ENCODE data around the gene DLK2.

The DLK2 gene

DNA sequence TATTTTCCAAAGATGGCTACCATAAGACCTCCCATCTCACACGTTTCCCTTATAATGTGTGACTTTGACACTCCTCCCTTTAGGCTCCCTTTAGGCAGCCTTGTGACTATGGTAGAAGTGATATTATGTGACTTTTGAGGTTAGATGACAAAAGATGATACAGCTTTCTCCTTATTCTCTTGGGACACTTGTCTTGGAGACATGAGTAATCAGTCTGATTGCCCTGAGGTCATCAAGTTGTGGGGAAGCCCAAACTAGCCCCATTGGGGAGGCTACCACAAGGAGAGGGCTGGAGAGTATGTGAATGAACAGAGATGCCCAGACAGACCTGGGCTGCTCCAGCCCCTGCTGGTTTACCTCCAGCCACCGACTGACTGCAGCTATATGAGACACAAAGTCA lies 10.6 kb upstream of the DLK2 start:
- TF ChIP-seq, protein P1, sequence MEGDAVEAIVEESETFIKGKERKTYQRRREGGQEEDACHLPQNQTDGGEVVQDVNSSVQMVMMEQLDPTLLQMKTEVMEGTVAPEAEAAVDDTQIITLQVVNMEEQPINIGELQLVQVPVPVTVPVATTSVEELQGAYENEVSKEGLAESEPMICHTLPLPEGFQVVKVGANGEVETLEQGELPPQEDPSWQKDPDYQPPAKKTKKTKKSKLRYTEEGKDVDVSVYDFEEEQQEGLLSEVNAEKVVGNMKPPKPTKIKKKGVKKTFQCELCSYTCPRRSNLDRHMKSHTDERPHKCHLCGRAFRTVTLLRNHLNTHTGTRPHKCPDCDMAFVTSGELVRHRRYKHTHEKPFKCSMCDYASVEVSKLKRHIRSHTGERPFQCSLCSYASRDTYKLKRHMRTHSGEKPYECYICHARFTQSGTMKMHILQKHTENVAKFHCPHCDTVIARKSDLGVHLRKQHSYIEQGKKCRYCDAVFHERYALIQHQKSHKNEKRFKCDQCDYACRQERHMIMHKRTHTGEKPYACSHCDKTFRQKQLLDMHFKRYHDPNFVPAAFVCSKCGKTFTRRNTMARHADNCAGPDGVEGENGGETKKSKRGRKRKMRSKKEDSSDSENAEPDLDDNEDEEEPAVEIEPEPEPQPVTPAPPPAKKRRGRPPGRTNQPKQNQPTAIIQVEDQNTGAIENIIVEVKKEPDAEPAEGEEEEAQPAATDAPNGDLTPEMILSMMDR (IDR thresholded peaks at IDR 0.05; ENCODE audit: low read depth, low read length), result no peak

DNA sequence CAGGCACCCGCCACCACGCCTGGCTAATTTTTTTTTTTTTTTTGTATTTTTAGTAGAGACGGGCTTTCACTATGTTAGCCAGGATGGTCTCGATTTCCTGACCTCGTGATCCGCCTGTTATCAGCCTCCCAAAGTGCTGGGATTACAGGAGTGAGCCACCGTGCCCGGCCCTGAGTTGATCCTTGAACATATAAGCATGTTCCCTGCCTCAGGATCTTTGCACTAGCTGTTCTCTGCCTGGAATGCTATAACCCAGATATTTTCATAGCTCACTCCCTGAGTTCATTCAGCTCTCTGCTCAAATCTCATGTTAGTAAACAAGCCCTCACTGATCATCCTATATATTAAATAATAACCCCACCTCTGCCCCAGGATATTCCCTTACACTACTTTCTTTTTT lies 9.0 kb upstream of the DLK2 start:
- H3K9me3 ChIP-seq (ENCODE audit: insufficient read depth, low read length), result no peaks in the 10 kb centered on the region
- no peak overlapping the region for H3K4me2 ChIP-seq (ENCODE audit: low read length)
- no peaks in the 10 kb centered on the region for H4K20me1 ChIP-seq (ENCODE audit: insufficient read depth, low read length)
- H3K27me3 ChIP-seq (ENCODE audit: low read depth, low read length), result peaks cover 12% of the 10 kb centered on the region
- no peaks in the 10 kb centered on the region for H3K79me2 ChIP-seq (ENCODE audit: low read length)
- H2AFZ ChIP-seq (ENCODE audit: low read depth, low read length), result no peak overlapping the region
- H3K4me1 ChIP-seq (ENCODE audit: low read length), result no peaks in the 10 kb centered on the region
- no peak overlapping the region for H3K4me3 ChIP-seq (ENCODE audit: low read length)
- TF ChIP-seq, protein P1 (IDR thresholded peaks at IDR 0.05; ENCODE audit: low read depth, low read length), result no peak
- TF ChIP-seq EZH2phosphoT487 (IDR thresholded peaks at IDR 0.05; ENCODE audit: low read depth), result no peak
- H3K27ac ChIP-seq (ENCODE audit: low read length), result no peak overlapping the region
- H3K9ac ChIP-seq (ENCODE audit: low read length), result no peak overlapping the region
- H3K36me3 ChIP-seq (replicated peaks; ENCODE audit: low read depth, low read length), result no peaks in the 10 kb centered on the region

More for the DNA sequence above, 10.6 kb upstream of the DLK2 start:
- H4K20me1 ChIP-seq (ENCODE audit: insufficient read depth, low read length), result no peaks in the 10 kb centered on the region
- no peak overlapping the region for H3K4me2 ChIP-seq (ENCODE audit: low read length)
- no peak overlapping the region for H3K27ac ChIP-seq (ENCODE audit: low read length)
- H3K9ac ChIP-seq (ENCODE audit: low read length), result no peak overlapping the region
- H3K27me3 ChIP-seq (ENCODE audit: low read depth, low read length), result peaks cover 12% of the 10 kb centered on the region
- H3K9me3 ChIP-seq (ENCODE audit: insufficient read depth, low read length), result no peaks in the 10 kb centered on the region
- no peak overlapping the region for H2AFZ ChIP-seq (ENCODE audit: low read depth, low read length)
- H3K4me1 ChIP-seq (ENCODE audit: low read length), result no peaks in the 10 kb centered on the region
- no peaks in the 10 kb centered on the region for H3K79me2 ChIP-seq (ENCODE audit: low read length)
- H3K36me3 ChIP-seq (replicated peaks; ENCODE audit: low read depth, low read length), result no peaks in the 10 kb centered on the region
- no peak overlapping the region for H3K4me3 ChIP-seq (ENCODE audit: low read length)

DNA sequence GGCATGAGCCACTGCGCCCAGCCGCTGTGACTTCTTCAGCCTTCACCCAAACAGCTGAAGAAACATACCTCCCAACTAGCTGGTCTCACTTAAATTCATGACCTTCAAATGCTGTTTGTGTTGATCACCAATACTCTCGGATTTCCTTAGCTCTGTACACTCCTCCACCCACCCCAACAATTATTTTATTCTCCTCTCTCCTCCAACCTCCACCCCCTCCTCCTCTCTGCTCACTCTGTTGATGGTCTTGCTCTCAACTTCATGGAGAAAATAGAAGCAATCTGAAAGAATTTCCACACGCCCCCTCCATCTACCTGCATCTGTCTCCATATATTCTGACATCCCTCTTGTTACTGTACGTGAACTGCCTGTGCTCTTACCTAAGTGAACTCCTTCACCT lies 6.6 kb upstream of the DLK2 start:
- Histone ChIP-seq H3K4me2 (ENCODE audit: low read length) (no peak overlapping the region), H3K79me2 (ENCODE audit: low read length) (no peaks in the 10 kb centered on the region), H3K9ac (ENCODE audit: low read length) (no peak overlapping the region), H3K36me3 (replicated peaks; ENCODE audit: low read depth, low read length) (no peaks in the 10 kb centered on the region), H3K27me3 (ENCODE audit: low read depth, low read length) (peaks cover 12% of the 10 kb centered on the region), H3K9me3 (ENCODE audit: insufficient read depth, low read length) (no peaks in the 10 kb centered on the region), H3K4me1 (ENCODE audit: low read length) (no peaks in the 10 kb centered on the region), H3K4me3 (ENCODE audit: low read length) (no peak overlapping the region), H4K20me1 (ENCODE audit: insufficient read depth, low read length) (no peaks in the 10 kb centered on the region), H2AFZ (ENCODE audit: low read depth, low read length) (no peak overlapping the region), H3K27ac (ENCODE audit: low read length) (no peak overlapping the region)
- TF ChIP-seq EZH2phosphoT487 (IDR thresholded peaks at IDR 0.05; ENCODE audit: low read depth), result no peak
- TF ChIP-seq, protein P1 (IDR thresholded peaks at IDR 0.05; ENCODE audit: low read depth, low read length), result no peak

DNA sequence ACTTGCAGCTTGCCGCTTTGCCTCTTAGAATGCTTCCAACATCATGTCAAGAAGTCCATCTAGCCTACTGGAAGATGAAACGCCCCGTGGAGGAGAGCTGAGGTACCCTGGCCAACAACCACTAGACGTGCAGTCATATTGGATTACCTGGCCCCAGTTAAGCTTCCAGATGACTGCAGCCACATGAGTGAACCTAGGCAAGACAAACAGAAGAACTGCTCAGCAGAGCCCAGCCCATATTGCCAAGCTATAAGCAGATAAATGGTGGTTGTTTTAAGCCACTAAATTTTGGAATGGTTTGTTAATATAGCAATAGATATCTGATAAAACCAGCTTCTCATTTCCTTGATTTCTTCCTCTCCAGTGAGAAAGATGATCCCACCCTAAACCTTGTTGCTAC lies 4.7 kb upstream of the DLK2 start:
- Histone ChIP-seq H3K27me3 (ENCODE audit: low read depth, low read length) (peaks cover 12% of the 10 kb centered on the region), H3K4me2 (ENCODE audit: low read length) (no peak overlapping the region), H3K79me2 (ENCODE audit: low read length) (no peaks in the 10 kb centered on the region), H3K9ac (ENCODE audit: low read length) (no peak overlapping the region), H3K4me3 (ENCODE audit: low read length) (no peak overlapping the region), H3K9me3 (ENCODE audit: insufficient read depth, low read length) (no peaks in the 10 kb centered on the region), H3K27ac (ENCODE audit: low read length) (no peak overlapping the region), H3K4me1 (ENCODE audit: low read length) (no peaks in the 10 kb centered on the region), H2AFZ (ENCODE audit: low read depth, low read length) (no peak overlapping the region), H4K20me1 (ENCODE audit: insufficient read depth, low read length) (no peaks in the 10 kb centered on the region), H3K36me3 (replicated peaks; ENCODE audit: low read depth, low read length) (no peaks in the 10 kb centered on the region)
- TF ChIP-seq, protein P1 (IDR thresholded peaks at IDR 0.05; ENCODE audit: low read depth, low read length), result no peak
- no peak for TF ChIP-seq EZH2phosphoT487 (IDR thresholded peaks at IDR 0.05; ENCODE audit: low read depth)
